HCT116 (cell line): ENCODE measurements around the gene TAAR5. TPM values are rescaled to one million over a fixed set of nuclear protein-coding genes. Genes with fewer than 3 reads are reported as not detected.

Experiments used
- ATAC-seq: fragments of 200-7000 bp; cut with Tn5 transposase; 2 replicates; pipeline ENCODE4 v1.9.1; 2020; ENCODE audit warnings: mild to moderate bottlenecking, moderate library complexity
- BruUV-seq: library from RNA; stranded (reverse); fragments of 400-500 nt; replicated peaks from 2 replicates; lab custom pipeline; 2021; lab: Mats Ljungman, UMichigan
- CTCF ChIA-PET: fragments of 300-600 bp; sonication (Branson Sonifier 250); formaldehyde crosslinking; loops from one replicate; lab custom pipeline; 2021; ENCODE audit warnings: antibody characterized with exemption; lab: Charles Lee
- POLR2A ChIA-PET: fragments of 300-600, 350-600 bp; sonication (Branson Sonifier 250); formaldehyde crosslinking; loops from one replicate; lab custom pipeline; 2021; ENCODE audit warnings: antibody characterized with exemption; lab: Charles Lee
- RAD21 ChIA-PET, 2 experiments: fragments of 300-600 bp; sonication (Branson Sonifier 250); formaldehyde crosslinking; loops; one replicate each; lab custom pipeline; 2023; ENCODE audit warnings: low total read pairs in 2 of 2; ENCODE audit not compliant: uncharacterized antibody in 2 of 2, unreplicated experiment in 2 of 2, low non-redundant PET in 1 of 2; lab: Charles Lee
- DNase-seq: peaks from one replicate; pipeline ENCODE4 v3.0.0-alpha.2; 2010; ENCODE audit warnings: low read depth, low spot score
- H2AFZ ChIP-seq: fragments of 200-600 bp; shearing (Covaris generic), sonication (generic); 2 replicates; pipeline ENCODE4 v1.6.1; 2017; ENCODE audit warnings: low read depth, mixed run types, mixed read lengths, antibody characterized with exemption, low read length; ENCODE audit not compliant: poor library complexity, severe bottlenecking
- H3K27ac ChIP-seq: 2 replicates; pipeline ENCODE4 v1.5.1; 2012; ENCODE audit warnings: low read depth, low read length
- H3K27me3 ChIP-seq: fragments of 200-600 bp; sonication (generic); 2 replicates; pipeline ENCODE4 v1.6.1; 2016; ENCODE audit warnings: mixed run types, low read length, mixed read lengths; ENCODE audit not compliant: insufficient read depth
- H3K36me3 ChIP-seq, 2 experiments: fragments of 200-500 bp in 1 of 2; fragments of 200-600 bp in 1 of 2; sonication (Bioruptor generic) in 1 of 2; sonication (generic) in 1 of 2; 2 replicates each; pipeline versions ENCODE4 v1.5.1 to v1.6.1; 2014 to 2016; ENCODE audit warnings: low read length in 2 of 2, inconsistent platforms in 1 of 2, mixed read lengths in 1 of 2, mixed run types in 1 of 2; ENCODE audit not compliant: insufficient read depth in 2 of 2, control insufficient read depth in 1 of 2
- H3K4me1 ChIP-seq, 2 experiments: fragments of 200-600 bp in 1 of 2; sonication (generic) in 1 of 2; 2 replicates each; pipeline versions ENCODE4 v1.5.1 to v1.6.1; 2012 to 2017; ENCODE audit warnings: low read length in 2 of 2, inconsistent platforms in 1 of 2, mild to moderate bottlenecking in 1 of 2, mixed read lengths in 1 of 2, mixed run types in 1 of 2, moderate library complexity in 1 of 2; ENCODE audit not compliant: insufficient read depth in 2 of 2, control insufficient read depth in 1 of 2
- H3K4me2 ChIP-seq: fragments of 200-600 bp; sonication (generic); 2 replicates; pipeline ENCODE4 v1.6.1; 2017; ENCODE audit warnings: mixed run types, low read length, mixed read lengths
- H3K4me3 ChIP-seq, 2 experiments: fragments of 200-600 bp in 1 of 2; sonication (generic) in 1 of 2; replicated peaks in 1 of 2; 2 replicates each; pipeline ENCODE4 v1.5.1; 2011 to 2016; ENCODE audit warnings: low read length in 2 of 2, control low read depth in 1 of 2, low read depth in 1 of 2, mild to moderate bottlenecking in 1 of 2, mixed read lengths in 1 of 2, mixed run types in 1 of 2
- H3K79me2 ChIP-seq: fragments of 200-600 bp; sonication (generic); 2 replicates; pipeline ENCODE4 v1.6.1; 2017; ENCODE audit warnings: mild to moderate bottlenecking, mixed run types, low read length, moderate library complexity, mixed read lengths; ENCODE audit not compliant: insufficient read depth
- H3K9ac ChIP-seq: fragments of 200-600 bp; sonication (generic); 2 replicates; pipeline ENCODE4 v1.6.1; 2016; ENCODE audit warnings: low read length, mixed read lengths
- H3K9me2 ChIP-seq: fragments of 200-600 bp; sonication (generic), shearing (Covaris generic); 2 replicates; pipeline ENCODE4 v1.6.1; 2017; ENCODE audit warnings: mixed run types, mild to moderate bottlenecking, moderate library complexity; ENCODE audit not compliant: insufficient read depth
- H3K9me3 ChIP-seq, 2 experiments: fragments of 200-500 bp in 1 of 2; fragments of 200-600 bp in 1 of 2; sonication (Bioruptor generic) in 1 of 2; sonication (generic) in 1 of 2; 2 replicates each; pipeline ENCODE4 v1.6.1; 2014 to 2017; ENCODE audit warnings: low read length in 2 of 2, mixed read lengths in 2 of 2, inconsistent platforms in 1 of 2, low read depth in 1 of 2, mild to moderate bottlenecking in 1 of 2, mixed run types in 1 of 2, moderate library complexity in 1 of 2; ENCODE audit not compliant: control insufficient read depth in 1 of 2, insufficient read depth in 1 of 2
- H4K20me1 ChIP-seq: fragments of 200-600 bp; sonication (generic), shearing (Covaris generic); 2 replicates; pipeline ENCODE4 v1.6.1; 2017; ENCODE audit warnings: mixed run types, mild to moderate bottlenecking, moderate library complexity; ENCODE audit not compliant: insufficient read depth
- CBX3 ChIP-seq: IDR thresholded peaks from 2 replicates; pipeline ENCODE4 v1.6.1; 2012; ENCODE audit warnings: low read depth
- CEBPB ChIP-seq: IDR thresholded peaks from 2 replicates; pipeline ENCODE4 v1.6.1; 2012; ENCODE audit warnings: low read depth
- EGR1 ChIP-seq: IDR thresholded peaks from 2 replicates; pipeline ENCODE4 v1.6.1; 2012; ENCODE audit warnings: low read depth
- ELF1 ChIP-seq: IDR thresholded peaks from 2 replicates; pipeline ENCODE4 v1.6.1; 2012; ENCODE audit warnings: low read depth, borderline replicate concordance
- EZH2phosphoT487 ChIP-seq: fragments of 200-600 bp; IDR thresholded peaks from 2 replicates; pipeline ENCODE4 v1.6.1; 2018; ENCODE audit warnings: antibody characterized with exemption, borderline replicate concordance
- FOSL1 ChIP-seq: IDR thresholded peaks from 2 replicates; pipeline ENCODE4 v1.6.1; 2012; ENCODE audit warnings: low read depth
- POLR2A ChIP-seq: IDR thresholded peaks from 2 replicates; pipeline ENCODE4 v1.7.0; 2011; ENCODE audit warnings: borderline replicate concordance; ENCODE audit not compliant: insufficient read depth, insufficient read length; ENCODE audit errors: extremely low read depth
- POLR2AphosphoS5 ChIP-seq: IDR thresholded peaks from 2 replicates; pipeline ENCODE4 v1.6.1; 2011; ENCODE audit warnings: mild to moderate bottlenecking, low read depth, low read length, moderate library complexity
- REST ChIP-seq: IDR thresholded peaks from 2 replicates; pipeline ENCODE4 v1.6.1; 2012; ENCODE audit warnings: low read depth
- SIN3A ChIP-seq: IDR thresholded peaks from 2 replicates; pipeline ENCODE4 v1.6.1; 2012; ENCODE audit warnings: low read depth
- SP1 ChIP-seq: IDR thresholded peaks from 2 replicates; pipeline ENCODE4 v1.6.1; 2012; ENCODE audit warnings: low read depth
- SRF ChIP-seq: IDR thresholded peaks from 2 replicates; pipeline ENCODE4 v1.6.1; 2012; ENCODE audit warnings: low read depth
- YY1 ChIP-seq: IDR thresholded peaks from 2 replicates; pipeline ENCODE4 v1.6.1; 2011; ENCODE audit warnings: low read length, low read depth, moderate library complexity, mild to moderate bottlenecking; ENCODE audit not compliant: insufficient replicate concordance; ENCODE audit errors: extremely low read depth
- ZBTB33 ChIP-seq: IDR thresholded peaks from 2 replicates; pipeline ENCODE4 v1.6.1; 2011; ENCODE audit warnings: mild to moderate bottlenecking, low read length, moderate library complexity; ENCODE audit not compliant: insufficient replicate concordance; ENCODE audit errors: extremely low read depth
- ZFX ChIP-seq: fragments of 450-650 bp; IDR thresholded peaks from 2 replicates; pipeline ENCODE4 v1.6.1; 2017
- intact Hi-C: fragments of 100-400 bp; cut with micrococcal nuclease; formaldehyde crosslinking; loops from 2 replicates; pipeline ENCODE4 v1.10.0; 2022
- total RNA-seq: library from RNA; stranded (reverse); gene quantifications from one replicate; pipeline ENCODE4 v1.2.1, GENCODE V29; 2021; ENCODE audit not compliant: unreplicated experiment

TAAR5 gene
- total RNA-seq, 1 experiment from 2014 or later: not detected

DNA sequence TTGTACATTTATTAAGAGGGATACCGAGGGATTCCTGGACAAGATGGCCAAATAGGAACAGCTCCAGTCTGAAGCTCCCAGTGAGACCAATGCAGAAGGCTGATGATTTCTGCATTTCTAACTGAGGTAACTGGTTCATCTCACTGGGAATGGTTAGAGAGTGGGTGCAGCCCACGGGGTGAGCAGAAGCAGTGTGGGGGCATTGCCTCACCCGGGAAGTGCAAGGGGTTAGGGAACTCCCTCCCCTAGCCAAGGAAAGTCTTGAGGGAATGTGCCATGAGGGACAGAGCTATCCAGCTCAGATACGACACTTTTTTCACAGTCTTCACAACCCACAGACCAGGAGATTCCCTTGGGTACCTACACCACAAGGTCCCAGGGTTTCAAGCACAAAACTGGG, 45.3 kb upstream of the TAAR5 start:
- Histone ChIP-seq H3K4me1 (no peaks in the 10 kb centered on the region), H3K36me3 (no peaks in the 10 kb centered on the region), H3K9me3 (no peaks in the 10 kb centered on the region), H2AFZ (no peak overlapping the region), H3K4me3 (no peak overlapping the region), H3K27me3 (no peaks in the 10 kb centered on the region), H3K4me2 (no peak overlapping the region), H4K20me1 (no peaks in the 10 kb centered on the region), H3K9ac (no peak overlapping the region), H3K9me2 (no peaks in the 10 kb centered on the region), H3K27ac (no peak overlapping the region), H3K79me2 (no peaks in the 10 kb centered on the region)
- ATAC-seq: no peak
- ChIA-PET CTCF (no interaction called here), POLR2A (no interaction called here), RAD21 (no interaction called here)
- no TSS peak for BruUV-seq
- intact Hi-C loops: no loop called here
- TF ChIP-seq EGR1 (no peak), POLR2AphosphoS5 (no peak), EZH2phosphoT487 (no peak), ZBTB33 (no peak), SP1 (no peak), SRF (no peak), CEBPB (no peak), REST (no peak), SIN3A (no peak), ZFX (no peak), POLR2A (no peak), FOSL1 (no peak), ELF1 (no peak), YY1 (no peak), CBX3 (no peak)
- no peak for DNase-seq
